ENCODE measurements around the gene OR52E2. TPM values are rescaled to one million over a fixed set of nuclear protein-coding genes. Genes with fewer than 3 reads are reported as not detected.

The OR52E2 gene
- total RNA-seq, 6 experiments from 2014 or later: not detected

DNA sequence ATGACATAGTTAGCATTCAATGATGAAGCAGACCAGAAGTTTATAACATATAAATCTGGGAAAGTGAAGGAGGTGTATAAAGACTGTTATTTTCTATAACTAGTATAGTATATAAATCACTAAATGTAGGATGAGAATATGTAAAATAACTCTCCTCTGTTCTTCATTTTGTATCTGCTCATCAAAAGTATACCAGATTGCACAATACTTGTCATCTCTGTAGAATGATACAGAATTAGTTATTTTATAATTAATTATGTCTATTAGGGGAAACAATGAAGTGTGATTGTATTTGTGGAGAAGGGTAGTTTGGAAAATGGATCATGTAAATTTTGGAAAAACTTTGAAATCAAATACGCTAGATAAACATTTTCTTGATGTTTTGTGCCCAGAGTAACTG lies 46.4 kb downstream of the OR52E2 start:
- ATAC-seq (no peak), DNase-seq (no peak)
- intact Hi-C loops (cut with DNase I): no loop called here
- H3K27me3 ChIP-seq: no peaks in the 10 kb centered on the region
- no peaks in the 10 kb centered on the region for H3K9me3 ChIP-seq
- H3K27ac ChIP-seq: no peak overlapping the region
- H3K4me1 ChIP-seq: no peaks in the 10 kb centered on the region
- TF ChIP-seq, protein P1, sequence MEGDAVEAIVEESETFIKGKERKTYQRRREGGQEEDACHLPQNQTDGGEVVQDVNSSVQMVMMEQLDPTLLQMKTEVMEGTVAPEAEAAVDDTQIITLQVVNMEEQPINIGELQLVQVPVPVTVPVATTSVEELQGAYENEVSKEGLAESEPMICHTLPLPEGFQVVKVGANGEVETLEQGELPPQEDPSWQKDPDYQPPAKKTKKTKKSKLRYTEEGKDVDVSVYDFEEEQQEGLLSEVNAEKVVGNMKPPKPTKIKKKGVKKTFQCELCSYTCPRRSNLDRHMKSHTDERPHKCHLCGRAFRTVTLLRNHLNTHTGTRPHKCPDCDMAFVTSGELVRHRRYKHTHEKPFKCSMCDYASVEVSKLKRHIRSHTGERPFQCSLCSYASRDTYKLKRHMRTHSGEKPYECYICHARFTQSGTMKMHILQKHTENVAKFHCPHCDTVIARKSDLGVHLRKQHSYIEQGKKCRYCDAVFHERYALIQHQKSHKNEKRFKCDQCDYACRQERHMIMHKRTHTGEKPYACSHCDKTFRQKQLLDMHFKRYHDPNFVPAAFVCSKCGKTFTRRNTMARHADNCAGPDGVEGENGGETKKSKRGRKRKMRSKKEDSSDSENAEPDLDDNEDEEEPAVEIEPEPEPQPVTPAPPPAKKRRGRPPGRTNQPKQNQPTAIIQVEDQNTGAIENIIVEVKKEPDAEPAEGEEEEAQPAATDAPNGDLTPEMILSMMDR (IDR thresholded peaks at IDR 0.05): no peak
- no peak for TF ChIP-seq POLR2A (IDR thresholded peaks at IDR 0.05)
- WGBS (ENCODE audit: insufficient coverage, low coverage, low lambda C conversion rate, missing lambda C conversion rate): 43% methylated on average over 1 of the region's 1 CpG
- no peaks in the 10 kb centered on the region for H3K36me3 ChIP-seq
- no peak overlapping the region for H3K4me3 ChIP-seq

DNA sequence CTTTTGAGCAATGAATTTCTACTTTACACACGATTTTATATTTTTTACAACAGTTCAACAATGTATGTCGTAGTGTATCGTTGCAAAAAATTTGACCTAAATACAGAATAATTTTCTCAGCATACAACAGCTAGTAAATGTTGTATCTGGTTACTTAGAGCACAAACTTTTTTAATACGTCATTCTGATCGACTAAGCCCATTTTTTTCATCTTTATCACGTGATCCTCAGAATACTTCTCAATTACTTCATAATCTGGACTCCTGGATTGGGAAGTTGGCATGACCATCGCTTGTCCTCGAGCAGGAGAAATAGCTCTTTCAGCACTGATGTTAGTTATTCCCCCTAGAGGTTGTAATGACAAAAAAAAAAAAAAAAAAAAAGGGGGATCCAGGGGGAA lies 48.2 kb downstream of the OR52E2 start:
- ATAC-seq (no peak), DNase-seq (no peak)
- WGBS (ENCODE audit: insufficient coverage, low coverage, low lambda C conversion rate, missing lambda C conversion rate): 47% methylated on average over 8 of the region's 8 CpGs
- TF ChIP-seq, protein P1 (IDR thresholded peaks at IDR 0.05): no peak
- no peak for TF ChIP-seq POLR2A (IDR thresholded peaks at IDR 0.05)
- intact Hi-C loops (cut with DNase I): no loop called here
- Histone ChIP-seq H3K36me3 (no peaks in the 10 kb centered on the region), H3K4me3 (no peak overlapping the region), H3K27ac (no peak overlapping the region), H3K27me3 (no peaks in the 10 kb centered on the region), H3K4me1 (no peaks in the 10 kb centered on the region), H3K9me3 (no peaks in the 10 kb centered on the region)

Other genes with a start within 250 kb of the OR52E2 start
- gene OR51F2, start 238.3 kb downstream of the OR52E2 start, total RNA-seq: not detected
- gene OR51S1, start 210.4 kb downstream of the OR52E2 start, total RNA-seq: not detected
- gene OR51T1, start 177.7 kb downstream of the OR52E2 start, total RNA-seq: not detected
- gene OR51A7, start 155.8 kb downstream of the OR52E2 start, total RNA-seq: not detected
- not detected for gene OR51G2, start 140.3 kb downstream of the OR52E2 start, total RNA-seq
- gene OR51G1, start 135.3 kb downstream of the OR52E2 start, total RNA-seq: not detected
- gene OR51A4, start 112.0 kb downstream of the OR52E2 start, total RNA-seq: not detected
- gene OR51A2, start 103.9 kb downstream of the OR52E2 start, total RNA-seq: not detected
- not detected for gene OR51L1, start 64.8 kb downstream of the OR52E2 start, total RNA-seq
- gene OR52J3, start 13.1 kb downstream of the OR52E2 start, total RNA-seq: not detected
- not detected for gene OR52E1, start 9.9 kb upstream of the OR52E2 start, total RNA-seq
- gene OR52A5, start 78.7 kb upstream of the OR52E2 start, total RNA-seq: not detected
- gene OR52A1, start 95.1 kb upstream of the OR52E2 start, total RNA-seq: under 1 TPM in 1 of 6 experiments, not detected in 5; 0.04 TPM
- not detected for gene OR51V1, start 141.1 kb upstream of the OR52E2 start, total RNA-seq
- gene HBB, start 167.4 kb upstream of the OR52E2 start, total RNA-seq: 1,000 to 10,000 TPM in 1 of 6 experiments, 100 to 1,000 TPM in 2, 10 to 100 TPM in 3; 25.1 to 1,416 (median 146) TPM
- gene HBD, start 174.9 kb upstream of the OR52E2 start, total RNA-seq: 10 to 100 TPM in 1 of 6 experiments, 1 to 10 TPM in 2, not detected in 3; 4.1 to 29.5 (median 9.7) TPM
- gene HBG1, start 190.2 kb upstream of the OR52E2 start, total RNA-seq: not detected
- gene HBG2, start 195.2 kb upstream of the OR52E2 start, total RNA-seq: not detected
- not detected for gene HBE1, start 210.3 kb upstream of the OR52E2 start, total RNA-seq
- not detected for gene OR51B4, start 242.3 kb upstream of the OR52E2 start, total RNA-seq

Data from right lobe of liver (tissue), 6 donors.